HCT116 (cell line): Measurements from ENCODE around the gene E4F1. TPM values are rescaled to one million over a fixed set of nuclear protein-coding genes. Genes with fewer than 3 reads are reported as not detected.
"Not testable (repeated sequence)": the region's sequence is repeated elsewhere in the genome, so short reads cannot be mapped to it uniquely, and the experiment has no call there.

Experiments
- ATAC-seq: fragments of 200-7000 bp; cut with Tn5 transposase; 2 replicates; pipeline ENCODE4 v1.9.1; 2020; ENCODE audit warnings: mild to moderate bottlenecking, moderate library complexity
- BruUV-seq: library from RNA; stranded (reverse); fragments of 400-500 nt; replicated peaks from 2 replicates; lab custom pipeline; 2021; lab: Mats Ljungman, UMichigan
- CTCF ChIA-PET: fragments of 300-600 bp; sonication (Branson Sonifier 250); formaldehyde crosslinking; loops from one replicate; lab custom pipeline; 2021; ENCODE audit warnings: antibody characterized with exemption; lab: Charles Lee
- POLR2A ChIA-PET: fragments of 300-600, 350-600 bp; sonication (Branson Sonifier 250); formaldehyde crosslinking; loops from one replicate; lab custom pipeline; 2021; ENCODE audit warnings: antibody characterized with exemption; lab: Charles Lee
- RAD21 ChIA-PET, 2 experiments: fragments of 300-600 bp; sonication (Branson Sonifier 250); formaldehyde crosslinking; loops; one replicate each; lab custom pipeline; 2023; ENCODE audit warnings: low total read pairs in 2 of 2; ENCODE audit not compliant: uncharacterized antibody in 2 of 2, unreplicated experiment in 2 of 2, low non-redundant PET in 1 of 2; lab: Charles Lee
- DNase-seq: peaks from one replicate; pipeline ENCODE4 v3.0.0-alpha.2; 2010; ENCODE audit warnings: low read depth, low spot score
- H2AFZ ChIP-seq: fragments of 200-600 bp; shearing (Covaris generic), sonication (generic); 2 replicates; pipeline ENCODE4 v1.6.1; 2017; ENCODE audit warnings: low read depth, mixed run types, mixed read lengths, antibody characterized with exemption, low read length; ENCODE audit not compliant: poor library complexity, severe bottlenecking
- H3K27ac ChIP-seq: 2 replicates; pipeline ENCODE4 v1.5.1; 2012; ENCODE audit warnings: low read depth, low read length
- H3K27me3 ChIP-seq: fragments of 200-600 bp; sonication (generic); 2 replicates; pipeline ENCODE4 v1.6.1; 2016; ENCODE audit warnings: mixed run types, low read length, mixed read lengths; ENCODE audit not compliant: insufficient read depth
- H3K36me3 ChIP-seq, 2 experiments: fragments of 200-500 bp in 1 of 2; fragments of 200-600 bp in 1 of 2; sonication (Bioruptor generic) in 1 of 2; sonication (generic) in 1 of 2; 2 replicates each; pipeline versions ENCODE4 v1.5.1 to v1.6.1; 2014 to 2016; ENCODE audit warnings: low read length in 2 of 2, inconsistent platforms in 1 of 2, mixed read lengths in 1 of 2, mixed run types in 1 of 2; ENCODE audit not compliant: insufficient read depth in 2 of 2, control insufficient read depth in 1 of 2
- H3K4me1 ChIP-seq, 2 experiments: fragments of 200-600 bp in 1 of 2; sonication (generic) in 1 of 2; 2 replicates each; pipeline versions ENCODE4 v1.5.1 to v1.6.1; 2012 to 2017; ENCODE audit warnings: low read length in 2 of 2, inconsistent platforms in 1 of 2, mild to moderate bottlenecking in 1 of 2, mixed read lengths in 1 of 2, mixed run types in 1 of 2, moderate library complexity in 1 of 2; ENCODE audit not compliant: insufficient read depth in 2 of 2, control insufficient read depth in 1 of 2
- H3K4me2 ChIP-seq: fragments of 200-600 bp; sonication (generic); 2 replicates; pipeline ENCODE4 v1.6.1; 2017; ENCODE audit warnings: mixed run types, low read length, mixed read lengths
- H3K4me3 ChIP-seq, 2 experiments: fragments of 200-600 bp in 1 of 2; sonication (generic) in 1 of 2; replicated peaks in 1 of 2; 2 replicates each; pipeline ENCODE4 v1.5.1; 2011 to 2016; ENCODE audit warnings: low read length in 2 of 2, control low read depth in 1 of 2, low read depth in 1 of 2, mild to moderate bottlenecking in 1 of 2, mixed read lengths in 1 of 2, mixed run types in 1 of 2
- H3K79me2 ChIP-seq: fragments of 200-600 bp; sonication (generic); 2 replicates; pipeline ENCODE4 v1.6.1; 2017; ENCODE audit warnings: mild to moderate bottlenecking, mixed run types, low read length, moderate library complexity, mixed read lengths; ENCODE audit not compliant: insufficient read depth
- H3K9ac ChIP-seq: fragments of 200-600 bp; sonication (generic); 2 replicates; pipeline ENCODE4 v1.6.1; 2016; ENCODE audit warnings: low read length, mixed read lengths
- H3K9me2 ChIP-seq: fragments of 200-600 bp; sonication (generic), shearing (Covaris generic); 2 replicates; pipeline ENCODE4 v1.6.1; 2017; ENCODE audit warnings: mixed run types, mild to moderate bottlenecking, moderate library complexity; ENCODE audit not compliant: insufficient read depth
- H3K9me3 ChIP-seq, 2 experiments: fragments of 200-500 bp in 1 of 2; fragments of 200-600 bp in 1 of 2; sonication (Bioruptor generic) in 1 of 2; sonication (generic) in 1 of 2; 2 replicates each; pipeline ENCODE4 v1.6.1; 2014 to 2017; ENCODE audit warnings: low read length in 2 of 2, mixed read lengths in 2 of 2, inconsistent platforms in 1 of 2, low read depth in 1 of 2, mild to moderate bottlenecking in 1 of 2, mixed run types in 1 of 2, moderate library complexity in 1 of 2; ENCODE audit not compliant: control insufficient read depth in 1 of 2, insufficient read depth in 1 of 2
- H4K20me1 ChIP-seq: fragments of 200-600 bp; sonication (generic), shearing (Covaris generic); 2 replicates; pipeline ENCODE4 v1.6.1; 2017; ENCODE audit warnings: mixed run types, mild to moderate bottlenecking, moderate library complexity; ENCODE audit not compliant: insufficient read depth
- ATF3 ChIP-seq: IDR thresholded peaks from 2 replicates; pipeline ENCODE4 v1.6.1; 2012
- CTCF ChIP-seq, 3 experiments: fragments of 200-600 bp in 1 of 3; sonication (generic) in 1 of 3; IDR thresholded peaks in 2 of 3; conservative IDR thresholded peaks in 1 of 3; 2 replicates each; pipeline ENCODE4 v1.5.1; 2012 to 2017; ENCODE audit warnings: low read depth in 2 of 3, low read length in 2 of 3, antibody characterized with exemption in 1 of 3, borderline replicate concordance in 1 of 3, control low read depth in 1 of 3, mild to moderate bottlenecking in 1 of 3, mixed read lengths in 1 of 3, mixed run types in 1 of 3, moderate library complexity in 1 of 3; ENCODE audit not compliant: insufficient read depth in 1 of 3
- EGR1 ChIP-seq: IDR thresholded peaks from 2 replicates; pipeline ENCODE4 v1.6.1; 2012; ENCODE audit warnings: low read depth
- FOSL1 ChIP-seq: IDR thresholded peaks from 2 replicates; pipeline ENCODE4 v1.6.1; 2012; ENCODE audit warnings: low read depth
- POLR2A ChIP-seq: IDR thresholded peaks from 2 replicates; pipeline ENCODE4 v1.7.0; 2011; ENCODE audit warnings: borderline replicate concordance; ENCODE audit not compliant: insufficient read depth, insufficient read length; ENCODE audit errors: extremely low read depth
- POLR2AphosphoS5 ChIP-seq: IDR thresholded peaks from 2 replicates; pipeline ENCODE4 v1.6.1; 2011; ENCODE audit warnings: mild to moderate bottlenecking, low read depth, low read length, moderate library complexity
- REST ChIP-seq: IDR thresholded peaks from 2 replicates; pipeline ENCODE4 v1.6.1; 2012; ENCODE audit warnings: low read depth
- SP1 ChIP-seq: IDR thresholded peaks from 2 replicates; pipeline ENCODE4 v1.6.1; 2012; ENCODE audit warnings: low read depth
- SRF ChIP-seq: IDR thresholded peaks from 2 replicates; pipeline ENCODE4 v1.6.1; 2012; ENCODE audit warnings: low read depth
- TCF7L2 ChIP-seq: IDR thresholded peaks from 2 replicates; pipeline ENCODE4 v1.7.0; 2011; ENCODE audit warnings: borderline replicate concordance, inconsistent platforms; ENCODE audit not compliant: insufficient read depth, insufficient read length; ENCODE audit errors: extremely low read depth
- YY1 ChIP-seq: IDR thresholded peaks from 2 replicates; pipeline ENCODE4 v1.6.1; 2011; ENCODE audit warnings: low read length, low read depth, moderate library complexity, mild to moderate bottlenecking; ENCODE audit not compliant: insufficient replicate concordance; ENCODE audit errors: extremely low read depth
- intact Hi-C: fragments of 100-400 bp; cut with micrococcal nuclease; formaldehyde crosslinking; loops from 2 replicates; pipeline ENCODE4 v1.10.0; 2022
- total RNA-seq: library from RNA; stranded (reverse); gene quantifications from one replicate; pipeline ENCODE4 v1.2.1, GENCODE V29; 2021; ENCODE audit not compliant: unreplicated experiment

E4F1 gene
- total RNA-seq, 1 experiment from 2014 or later: 40.7 TPM

GRCh38 chr16:2203119-2203688 is 20.2 kb upstream of the E4F1 start:
- H3K9me3 ChIP-seq, intact Hi-C loops, DNase-seq, H3K27ac ChIP-seq, H3K9ac ChIP-seq, BruUV-seq, H3K9me2 ChIP-seq, H4K20me1 ChIP-seq, ATAC-seq, H2AFZ ChIP-seq, H3K27me3 ChIP-seq, H3K4me3 ChIP-seq, H3K4me2 ChIP-seq: not testable (repeated sequence)
- ChIA-PET POLR2A (interaction anchor here (1.1 to 1.2 kb wide), 3 partner anchors 12 to 49 kb away, joined by 3 to 6 read pairs (median 3); partner anchors contain the start of gene TRAF7), RAD21 (interaction anchor here in 1 of 2 experiments (0.6 kb wide), 1 partner anchor 173 kb away, joined by 4 read pairs; no protein-coding TSS in a partner anchor), CTCF (interaction anchor here (3.0 kb wide), 1 partner anchor 8 kb away, joined by 11 read pairs; no protein-coding TSS in a partner anchor)
- H3K4me1 ChIP-seq: peaks cover 5 to 23% of the 10 kb centered on the region in 2 experiments
- peaks cover 3 to 16% of the 10 kb centered on the region in 2 experiments; a peak in 3 of 4 replicates for H3K36me3 ChIP-seq
- peaks cover 20% of the 10 kb centered on the region for H3K79me2 ChIP-seq

- ChIA-PET RAD21 (interaction anchor here in 1 of 2 experiments (0.6 kb wide), 1 partner anchor 231 kb away, joined by 3 read pairs; no protein-coding TSS in a partner anchor), CTCF (interaction anchor here (3.0 kb wide), 1 partner anchor 10 kb away, joined by 11 read pairs; no protein-coding TSS in a partner anchor), POLR2A (interaction anchor here (0.9 to 1.2 kb wide), 5 partner anchors 11 to 240 kb away, joined by 3 to 6 read pairs (median 3); partner anchors contain the start of genes RPS2 and TRAF7)
- H3K79me2 ChIP-seq: peaks cover 20% of the 10 kb centered on the region
- H3K36me3 ChIP-seq: peaks cover 4 to 19% of the 10 kb centered on the region in 2 experiments; a peak in 3 of 4 replicates
- peak overlapping the region; percentile 81 to 86 for H3K4me3 ChIP-seq
- intact Hi-C loops: no loop called here
- H4K20me1 ChIP-seq: no peaks in the 10 kb centered on the region
- H3K27ac ChIP-seq: peak overlapping the region; percentile 94
- H3K4me2 ChIP-seq: peak overlapping the region; percentile 99
- DNase-seq (no peak), ATAC-seq (peak; percentile 12)
- BruUV-seq: TSS peak; percentile 70
- peak overlapping the region; percentile 81 for H3K9ac ChIP-seq
- H3K9me3 ChIP-seq: no peaks in the 10 kb centered on the region
- H3K27me3 ChIP-seq: no peaks in the 10 kb centered on the region
- H2AFZ ChIP-seq: no peak overlapping the region
- no peaks in the 10 kb centered on the region for H3K9me2 ChIP-seq
- H3K4me1 ChIP-seq: peaks cover 5 to 23% of the 10 kb centered on the region in 2 experiments
- TF ChIP-seq POLR2A (no peak), ATF3 (no peak), REST (no peak), EGR1 (no peak), SP1 (no peak), CTCF (IDR thresholded peaks at IDR 0.05 in 2 of 3, conservative IDR thresholded peaks at IDR 0.05 in 1 of 3; ENCODE audit: borderline replicate concordance in 1 of 3, insufficient read depth in 1 of 3, low read depth in 2 of 3, low read length in 2 of 3) (no peak), FOSL1 (no peak), POLR2AphosphoS5 (no peak), YY1 (no peak), TCF7L2 (no peak), SRF (no peak)
These were observed 18.8 kb upstream of the E4F1 start for GRCh38 chr16:2204416-2205103.
